GM21619 (cell line): ENCODE data around the gene EVA1A.

Experiments
- ATAC-seq: cut with Tn5 transposase; IDR thresholded peaks from one replicate; pipeline ENCODE4 v1.9.1; 2021; ENCODE audit not compliant: unreplicated experiment

Gene EVA1A

DNA sequence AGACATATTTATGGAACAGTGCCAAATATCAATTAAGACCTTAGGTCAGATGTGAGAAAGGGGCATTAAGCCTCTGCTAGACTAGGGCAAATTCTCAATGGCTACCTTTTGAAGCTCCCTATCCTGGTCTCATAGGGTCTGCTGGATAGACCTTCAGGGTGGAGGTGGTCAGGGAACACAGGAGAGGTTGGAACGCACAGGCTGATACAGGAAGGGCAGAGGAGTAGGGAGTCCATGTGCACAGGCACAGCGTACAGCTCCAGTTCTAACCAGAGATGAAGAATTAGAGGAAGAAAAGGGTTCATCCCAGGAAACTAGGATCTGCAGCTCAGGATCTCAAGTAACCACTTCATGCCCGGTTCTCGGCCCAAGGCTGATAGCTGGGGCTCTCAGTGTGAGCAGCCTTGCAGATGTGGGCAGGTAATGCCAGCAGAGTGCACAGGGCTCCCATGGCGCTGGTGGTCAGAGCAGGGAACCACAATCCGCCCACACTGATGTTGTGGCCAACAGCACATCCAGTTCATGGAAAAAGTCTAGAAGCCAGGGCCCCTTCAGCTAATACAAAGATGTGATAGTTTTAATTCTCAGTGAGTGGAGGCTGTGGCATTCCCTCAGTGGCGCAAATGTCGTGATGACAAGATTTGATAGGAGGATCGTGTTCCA is 3.4 kb upstream of the EVA1A start:
- no peak for ATAC-seq

DNA sequence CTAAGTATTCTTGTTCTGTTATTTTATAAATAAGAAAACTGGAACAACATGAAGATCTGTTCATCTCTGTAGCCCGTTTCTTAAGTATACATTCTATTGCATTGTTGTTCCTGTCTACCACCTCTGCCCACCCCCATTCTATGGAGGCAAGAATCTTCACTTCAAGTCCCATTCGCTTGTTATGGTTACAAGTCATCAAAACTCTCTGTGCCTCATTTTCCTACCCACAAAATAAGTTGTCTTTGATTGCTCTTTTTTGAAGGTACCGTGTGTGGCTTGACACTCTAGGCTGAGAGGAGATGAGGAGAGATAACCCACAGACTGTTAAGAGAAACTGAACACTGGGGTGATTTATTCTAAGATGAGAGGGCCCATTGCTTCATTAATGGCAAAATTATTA is 2.9 kb upstream of the EVA1A start:
- ATAC-seq = no peak

DNA sequence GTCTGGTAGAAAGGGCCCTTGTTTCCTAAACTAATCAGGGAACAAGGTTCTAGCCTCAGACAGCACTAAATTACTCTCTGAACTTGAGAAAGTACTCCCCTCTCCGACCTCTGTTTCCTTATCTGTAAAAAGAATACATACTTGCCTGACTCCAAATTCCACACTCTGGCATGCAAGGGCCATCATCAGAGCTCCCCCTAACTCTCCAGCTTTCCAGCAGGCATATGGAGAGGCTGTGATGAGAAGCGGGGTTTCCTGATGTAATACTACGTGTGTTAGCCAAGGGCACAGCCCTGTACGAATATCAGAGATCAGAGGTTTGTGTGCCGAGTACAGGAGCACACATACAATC is 1.8 kb upstream of the EVA1A start:
- ATAC-seq = no peak

DNA sequence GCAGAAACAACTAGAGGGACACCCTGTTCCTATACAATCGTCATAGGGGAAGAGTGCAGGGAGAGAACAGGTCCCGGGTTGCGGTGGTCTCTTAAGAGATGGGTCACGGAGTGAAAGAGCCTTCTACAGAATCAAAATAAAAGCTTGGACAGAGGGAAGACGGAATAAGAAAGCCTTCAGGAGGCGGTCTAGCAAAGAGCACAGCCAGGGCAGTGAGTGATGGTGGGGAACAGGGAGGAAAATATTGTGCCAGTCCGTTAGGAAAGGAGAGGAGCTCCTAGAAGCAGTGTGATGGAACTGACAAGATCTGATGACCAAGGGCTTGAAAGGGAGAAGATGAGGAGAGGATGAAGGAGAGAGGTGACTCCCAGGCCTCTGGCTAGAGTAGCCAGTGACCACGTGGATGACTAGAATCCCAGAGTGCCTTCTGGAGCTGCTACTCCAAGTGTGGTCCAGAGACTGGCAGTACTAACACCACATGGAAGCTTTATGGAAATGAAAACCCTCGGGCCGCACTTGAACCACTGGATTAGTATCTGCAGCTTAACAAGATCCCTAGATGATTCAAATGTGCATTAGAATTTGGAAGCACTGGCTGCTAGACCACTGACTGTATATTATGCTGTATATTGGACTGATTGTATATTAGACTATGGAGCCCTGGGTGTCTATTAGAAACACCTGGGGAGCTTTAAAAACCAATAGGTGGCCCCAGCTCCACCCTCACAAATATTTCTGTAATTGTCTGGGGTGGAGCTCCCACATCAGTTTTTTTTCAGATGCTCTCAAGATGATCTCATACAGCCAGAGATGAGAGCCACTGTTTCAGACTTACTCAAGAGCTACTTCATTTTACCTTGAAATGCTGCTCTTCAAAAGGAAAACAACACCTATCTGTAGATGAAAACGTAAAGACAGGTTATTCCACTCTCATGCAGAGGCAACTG is 1.1 kb upstream of the EVA1A start:
- ATAC-seq = no peak

DNA sequence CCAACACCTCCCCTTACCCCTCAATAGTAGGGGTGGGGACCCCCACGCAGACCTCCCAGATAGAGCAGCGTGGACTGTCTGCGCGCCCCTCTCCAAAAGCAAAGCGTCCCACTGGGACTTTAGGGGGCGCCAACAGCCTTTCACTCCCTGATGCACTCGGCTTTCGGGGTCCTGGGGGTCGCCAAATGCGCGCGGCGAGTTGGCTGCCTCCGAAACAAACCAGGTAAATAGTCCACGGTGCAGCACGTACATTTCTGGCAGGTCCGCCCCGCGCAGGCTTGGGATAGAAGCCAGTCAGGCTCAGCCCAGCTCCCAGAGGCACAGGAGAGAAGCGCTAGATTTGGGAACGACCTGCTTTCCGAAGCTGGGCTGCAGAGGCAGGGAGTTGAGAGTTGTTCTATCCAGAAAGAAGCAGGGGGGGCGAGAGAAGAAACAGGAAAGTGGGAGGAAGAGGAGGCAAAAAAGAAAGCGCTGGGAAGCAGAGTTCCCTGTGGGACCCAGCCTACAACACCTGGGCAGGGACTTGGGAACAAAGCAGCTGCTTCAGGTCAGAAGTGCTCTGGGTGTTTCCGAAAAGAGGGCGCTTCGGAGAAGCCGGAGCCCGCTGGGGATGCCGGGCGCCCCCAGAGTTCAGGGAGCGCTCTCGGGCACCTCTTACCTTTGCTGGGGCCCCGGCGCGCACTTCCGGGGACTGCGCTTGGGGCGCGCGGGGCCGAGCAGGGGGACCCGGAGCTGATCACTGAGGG is 544 bp downstream of the EVA1A start:
- no peak for ATAC-seq

DNA sequence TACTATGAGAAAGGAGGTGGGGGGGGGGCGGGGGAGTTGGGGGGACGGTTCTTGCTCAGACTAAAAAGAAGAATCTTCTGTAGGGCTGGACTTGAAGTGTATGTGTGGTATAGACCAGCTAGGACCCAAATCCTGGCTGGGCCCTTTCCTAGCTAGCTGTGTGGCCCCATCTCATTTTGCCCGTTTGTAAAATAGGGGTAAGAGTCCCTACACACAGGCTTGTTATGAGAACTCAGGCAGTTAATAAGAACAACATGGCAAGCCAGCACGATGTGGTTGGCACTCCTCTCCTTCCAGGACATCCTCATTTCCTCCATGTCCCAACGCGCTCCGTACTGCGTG is 1.1 kb downstream of the EVA1A start:
- ATAC-seq = no peak

DNA sequence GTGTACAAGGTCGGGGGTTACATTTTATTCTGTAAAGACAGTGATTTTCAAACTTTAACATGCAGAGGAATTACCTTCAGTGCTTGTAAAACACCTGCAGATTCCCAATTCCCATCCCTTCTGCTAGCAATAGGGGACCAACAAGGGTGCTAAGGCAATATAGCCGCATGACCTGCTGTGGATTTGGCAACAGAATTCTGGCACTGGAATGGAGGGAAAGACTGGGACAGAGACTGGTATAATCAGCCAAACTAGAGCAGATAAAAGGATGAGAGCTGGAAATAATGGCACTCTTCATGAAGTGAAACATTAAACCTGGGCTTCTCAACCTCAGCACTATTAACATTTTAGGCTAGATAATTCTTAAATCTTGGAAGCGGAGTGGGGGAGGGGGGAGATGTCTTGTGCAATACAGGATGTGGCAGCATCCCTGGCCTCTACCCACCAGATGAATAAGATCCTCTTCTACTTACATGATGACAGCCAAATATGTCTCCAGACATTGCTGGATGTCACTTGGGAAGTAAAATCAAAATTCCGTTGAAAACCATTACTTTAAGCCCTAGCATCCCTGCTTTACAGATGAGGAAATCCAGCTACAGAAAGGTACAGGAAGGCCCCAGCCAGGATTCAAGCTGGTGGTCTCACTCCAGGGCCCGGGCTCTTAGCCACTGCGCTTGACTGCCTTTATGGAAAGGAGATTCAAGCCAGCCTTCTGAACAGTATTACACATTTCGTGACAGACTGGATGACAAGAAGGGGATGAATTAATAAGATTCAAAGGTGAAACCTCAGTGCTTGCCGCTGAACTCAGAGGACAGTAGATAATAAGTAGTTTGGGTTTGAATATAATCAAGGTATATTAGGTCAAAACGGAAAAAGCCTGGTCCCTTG is 1.7 kb downstream of the EVA1A start:
- ATAC-seq = no peak

DNA sequence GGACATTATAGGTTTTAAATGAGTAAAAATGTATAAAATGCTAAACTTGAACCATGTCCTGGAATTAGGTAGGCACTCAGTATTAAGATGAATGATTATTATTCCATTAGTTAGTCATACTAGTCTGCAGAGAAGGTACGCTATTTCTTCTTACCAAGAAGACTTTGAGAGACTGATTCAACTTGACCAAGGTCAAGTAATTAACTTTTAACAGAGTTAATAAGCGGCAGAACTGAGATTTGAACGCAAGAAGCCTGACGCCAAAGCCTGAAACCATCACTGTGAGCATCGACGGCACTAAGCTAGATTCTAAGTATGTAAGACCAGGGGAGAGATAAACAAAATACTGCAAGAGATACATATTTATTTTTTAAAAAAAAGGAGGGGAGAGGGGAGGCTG is 2.6 kb downstream of the EVA1A start:
- no peak for ATAC-seq

DNA sequence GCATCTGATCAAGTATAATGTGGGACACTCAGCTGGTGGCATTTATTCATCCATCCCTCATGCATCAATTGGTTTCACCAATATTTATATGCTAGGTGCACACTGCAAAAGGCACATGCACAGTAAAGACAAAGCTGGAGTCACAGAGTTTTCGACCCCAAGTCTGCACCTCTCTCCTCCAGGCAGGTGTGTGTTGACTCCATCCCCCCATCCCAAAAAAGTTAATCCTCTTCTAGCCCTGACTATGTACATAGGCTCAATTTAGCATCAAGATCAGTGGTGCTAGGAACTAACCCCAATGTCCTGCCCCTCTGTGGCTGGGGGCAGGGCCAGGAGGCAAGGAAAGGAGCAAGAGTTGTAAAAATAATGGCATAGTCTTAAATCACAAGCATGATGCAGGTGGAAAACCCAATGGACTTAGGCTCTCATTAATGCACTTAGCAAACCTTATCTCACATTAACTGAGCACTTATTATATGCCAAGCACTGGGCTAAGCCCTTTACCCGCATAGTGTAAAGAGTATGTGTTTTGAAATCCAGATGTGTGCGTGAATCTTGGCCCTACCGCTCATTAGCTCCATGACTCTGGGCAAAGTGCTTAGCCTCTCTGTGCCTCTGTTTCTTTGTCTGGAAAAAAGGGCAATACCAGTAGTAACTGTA is 3.1 kb downstream of the EVA1A start:
- no peak for ATAC-seq

DNA sequence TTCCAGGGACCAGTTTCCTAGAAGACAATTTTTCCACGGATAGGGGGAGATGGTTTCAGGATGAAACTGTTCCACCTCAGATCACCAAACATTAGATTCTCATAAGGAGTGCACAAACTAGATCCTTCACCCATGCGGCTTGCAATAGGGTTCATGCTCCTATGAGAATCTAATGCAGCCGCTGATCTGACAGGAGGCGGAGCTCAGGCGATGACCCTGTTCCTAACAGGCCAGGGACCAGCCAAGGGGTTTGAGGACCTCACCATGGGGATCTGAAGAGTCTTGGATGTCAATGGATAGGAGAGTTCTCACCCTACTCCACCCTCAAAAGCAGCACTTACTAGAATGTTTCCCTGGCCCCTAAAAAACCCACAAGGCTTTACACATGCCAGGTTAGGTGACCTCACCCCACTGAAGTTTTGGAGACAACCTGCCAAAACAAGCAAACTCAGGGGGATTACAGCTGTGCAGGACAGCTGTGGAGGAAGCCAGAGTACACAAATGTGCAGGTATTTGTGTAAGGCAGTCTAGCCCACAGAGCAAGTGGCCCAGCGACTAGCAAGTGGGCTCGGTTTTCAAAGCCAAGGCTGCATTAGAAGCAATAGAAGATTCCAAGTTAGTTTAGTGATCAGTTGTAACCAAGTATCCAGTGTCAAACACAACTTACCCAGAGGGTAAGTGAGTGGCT is 3.9 kb downstream of the EVA1A start:
- ATAC-seq = no peak

DNA sequence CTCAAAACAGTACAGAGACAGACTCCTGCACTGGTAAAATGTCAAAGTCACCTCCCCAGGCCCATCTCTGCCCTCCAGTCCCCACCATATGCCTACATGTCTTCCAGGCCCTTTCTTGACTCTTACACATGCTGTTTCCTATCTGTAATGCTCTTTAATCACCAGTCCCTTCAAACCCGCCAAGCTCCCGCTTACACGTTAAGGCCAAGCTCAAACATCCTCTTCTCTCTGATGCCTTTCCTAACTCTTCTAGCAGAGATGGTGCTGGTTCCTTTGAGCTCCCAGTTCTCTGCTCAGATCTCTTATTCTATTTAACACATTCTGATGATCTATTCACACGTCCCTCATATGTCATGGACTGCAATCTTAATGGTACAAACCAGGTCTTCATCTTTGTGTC is 5.0 kb downstream of the EVA1A start:
- ATAC-seq = no peak

DNA sequence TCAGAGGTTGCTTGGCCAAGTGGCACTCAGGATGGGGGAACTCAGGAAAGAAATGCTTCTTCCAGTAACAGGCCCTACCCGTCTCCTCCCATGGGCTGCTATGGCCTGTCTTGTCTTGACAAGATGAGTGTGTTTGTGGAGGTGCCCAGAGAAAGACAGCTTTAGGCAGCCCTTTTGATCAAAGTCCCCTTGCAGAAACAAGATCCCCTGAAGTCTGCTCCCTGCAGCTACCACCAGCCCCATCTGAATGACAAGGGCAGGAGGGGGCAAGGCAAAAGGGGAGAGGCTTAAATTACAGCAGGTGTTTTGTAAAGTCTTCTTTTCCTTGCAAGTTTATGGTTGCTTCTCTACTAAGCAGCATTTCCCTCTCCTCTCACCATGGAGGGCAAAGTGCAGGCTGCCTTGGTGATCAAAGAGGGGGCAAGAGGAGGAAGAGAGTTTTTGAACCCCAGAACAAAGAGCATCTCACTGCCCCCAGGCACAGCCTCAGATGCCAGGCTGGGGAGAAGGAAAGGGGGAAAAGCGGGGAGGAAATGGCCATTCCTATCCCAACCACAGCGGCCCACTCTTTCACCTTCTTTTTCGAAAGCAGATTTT is 6.7 kb downstream of the EVA1A start:
- no peak for ATAC-seq

DNA sequence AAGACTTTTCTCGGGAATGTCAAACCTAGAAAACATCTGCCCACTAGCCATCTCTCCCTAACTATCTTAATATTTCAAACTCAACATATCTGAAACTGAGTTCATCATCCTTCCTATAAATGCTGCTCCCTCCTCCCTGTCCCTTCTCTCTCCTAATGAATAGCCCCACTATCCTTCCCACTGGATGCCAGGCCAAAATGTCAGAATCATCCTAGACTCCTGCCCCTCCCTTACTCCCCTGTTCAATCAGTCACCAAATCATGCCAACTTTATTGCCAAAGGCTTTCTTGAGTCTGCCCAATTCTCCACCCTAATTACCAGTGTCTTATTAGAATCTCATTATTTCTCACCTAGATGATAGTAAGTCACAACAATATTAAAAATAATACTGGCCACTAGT is 8.5 kb downstream of the EVA1A start:
- ATAC-seq = no peak

DNA sequence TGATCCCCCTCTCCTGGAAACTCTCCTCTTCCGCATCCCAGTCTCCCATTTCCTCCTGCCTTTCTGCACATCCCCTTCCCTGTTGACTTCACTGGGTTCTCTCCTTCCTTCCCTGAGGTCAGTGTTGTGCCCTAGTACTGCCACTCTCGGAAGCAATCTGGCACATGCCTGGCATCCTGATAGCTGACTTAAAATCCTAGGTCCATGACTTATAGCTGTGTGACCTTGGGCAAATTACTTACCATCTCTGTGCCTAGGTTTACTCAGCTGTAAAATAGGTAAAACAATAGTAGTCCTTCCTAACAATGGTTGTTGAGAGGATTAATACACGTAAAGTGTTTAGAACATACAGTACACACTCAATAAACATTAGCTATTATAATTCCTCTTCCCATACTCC is 9.3 kb downstream of the EVA1A start:
- no peak for ATAC-seq

DNA sequence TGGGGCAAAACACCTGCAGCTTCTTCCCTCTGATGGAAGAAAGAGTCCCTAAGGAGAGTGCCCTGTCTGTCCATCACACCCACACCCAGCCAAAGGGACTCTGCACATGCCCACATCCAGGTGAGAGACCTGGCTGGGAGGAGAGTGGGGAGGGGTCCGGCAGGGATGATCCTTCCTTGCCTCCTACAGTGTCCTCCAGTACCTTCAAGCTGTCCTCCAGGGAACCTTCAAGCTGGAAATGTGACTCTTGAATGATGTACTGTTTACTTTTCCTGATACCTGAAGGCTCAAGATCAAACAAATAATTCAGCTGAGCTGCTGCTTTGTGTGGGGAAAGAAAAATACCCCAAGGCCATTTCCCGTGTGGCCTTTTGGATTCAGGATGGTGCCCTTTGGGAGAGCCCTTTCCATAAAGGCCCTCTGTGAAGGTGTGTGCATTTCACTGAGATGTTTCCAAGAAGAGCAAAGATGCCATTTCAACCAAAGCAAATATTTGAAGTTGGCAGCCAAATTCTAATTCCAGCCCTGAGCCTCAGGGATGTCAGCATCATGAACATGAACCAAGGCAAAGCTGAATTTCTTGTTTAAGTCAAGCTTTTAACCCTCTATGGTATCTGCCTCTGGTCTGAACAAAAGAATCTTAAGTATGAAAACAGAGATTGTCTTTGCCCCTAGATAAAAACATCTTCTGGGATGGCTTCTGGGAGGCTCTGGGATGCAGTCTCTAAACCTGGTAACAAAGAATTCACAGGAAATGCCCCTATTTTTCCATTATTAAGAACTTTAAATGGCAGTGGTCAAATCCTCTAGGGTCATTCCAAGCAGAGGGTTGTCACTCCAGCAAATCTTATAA is 11.1 kb downstream of the EVA1A start:
- no peak for ATAC-seq

DNA sequence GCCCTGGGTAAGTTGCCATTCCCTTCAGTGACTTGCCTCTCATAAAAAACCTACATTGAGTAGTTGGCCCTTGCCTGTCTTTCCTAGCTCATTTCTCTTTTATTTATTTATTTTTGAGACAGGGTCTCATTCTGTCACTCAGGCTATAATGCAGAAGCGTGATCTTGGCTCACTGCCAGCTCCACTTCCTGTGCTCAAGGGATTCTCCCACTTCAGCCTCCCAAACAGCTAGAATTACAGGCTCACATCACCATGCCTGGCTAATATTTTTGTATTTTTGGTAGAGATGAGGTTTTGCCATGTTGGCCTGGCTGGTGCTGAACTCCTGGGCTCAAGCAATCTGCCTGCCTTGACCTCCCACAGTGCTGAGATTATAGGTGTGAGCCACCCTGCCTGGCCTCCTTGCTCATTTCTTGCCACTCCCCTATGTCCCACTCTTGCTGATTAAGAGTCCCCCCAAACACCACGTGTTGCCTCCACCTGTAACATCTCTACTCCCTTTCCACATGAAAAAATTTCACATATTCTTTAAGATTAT is 12.6 kb downstream of the EVA1A start:
- ATAC-seq = no peak

DNA sequence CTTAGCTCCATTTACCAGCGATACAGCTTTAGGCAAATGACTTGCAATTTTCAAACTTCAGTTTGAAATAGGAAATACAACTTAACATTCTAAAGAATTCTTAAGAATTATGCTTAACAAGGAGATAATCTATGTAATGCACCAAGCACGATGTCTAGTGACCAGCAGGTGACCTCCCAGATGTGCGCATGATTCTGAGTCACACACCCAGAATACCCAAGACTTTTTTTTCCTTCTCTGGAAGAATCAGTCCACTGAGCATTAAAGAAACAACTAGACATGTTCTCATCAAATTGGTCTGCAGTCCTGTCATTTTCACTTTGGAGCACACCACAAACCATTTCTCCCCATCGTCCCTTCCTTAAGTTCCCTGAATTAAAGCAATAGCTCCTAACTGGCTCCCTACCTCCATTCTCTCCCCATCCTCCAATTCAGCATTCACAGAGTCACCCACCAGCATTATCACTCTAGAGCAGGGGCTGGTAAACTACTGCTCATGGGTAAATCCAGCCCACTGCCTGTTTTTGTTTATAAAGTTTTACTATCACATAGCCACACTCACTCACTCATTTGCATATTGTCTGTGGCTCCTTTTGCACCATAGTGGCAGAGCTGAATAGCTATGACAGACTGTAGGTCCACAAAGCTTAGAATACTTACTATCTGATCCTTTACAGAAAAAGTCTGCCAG is 13.2 kb downstream of the EVA1A start:
- no peak for ATAC-seq

DNA sequence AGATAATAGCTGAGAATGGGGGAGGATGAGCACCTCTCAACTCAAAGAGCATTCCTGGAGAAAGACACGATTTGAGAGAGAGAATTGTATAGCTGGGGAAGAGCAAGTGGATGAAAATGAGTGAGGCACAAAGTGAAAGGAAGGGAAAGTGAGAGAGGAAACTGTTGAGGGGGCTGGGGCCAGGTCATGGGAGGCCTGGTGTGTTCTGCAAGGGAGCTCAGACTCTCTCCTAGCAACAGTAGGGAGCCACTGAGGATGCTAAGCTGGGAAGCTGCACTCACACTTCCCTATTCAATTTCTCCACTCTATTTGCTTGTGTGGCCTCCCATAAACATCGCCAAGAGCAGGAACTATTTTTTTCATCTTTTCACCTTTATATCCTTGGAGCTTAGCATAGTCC is 14.8 kb downstream of the EVA1A start:
- no peak for ATAC-seq
